Activated T-helper 1 cell treated with Interleukin-2 at 50 U/mL for 16 hours (primary cell): ENCODE measurements around the gene PRR15.
"Not testable (repeated sequence)": the region's sequence is repeated elsewhere in the genome, so short reads cannot be mapped to it uniquely, and the experiment has no call there.

Experiments
- DNase-seq: peaks from one replicate; pipeline ENCODE4 v3.0.0-alpha.2; 2020; ENCODE audit warnings: low read depth

The PRR15 gene

GRCh38 chr7:29563590-29564495, at the start of gene PRR15:
TSS of gene PRR15 (plus strand) at chr7:29563835. CDS start at chr7:29566330, 2,495 bp downstream.
- DNase-seq = no peak

- no peak for DNase-seq
These were observed 47.1 kb upstream of the PRR15 start for GRCh38 chr7:29516491-29516890.

GRCh38 chr7:29518616-29519015, 45.0 kb upstream of the PRR15 start:
- no peak for DNase-seq

GRCh38 chr7:29523728-29524127, 39.9 kb upstream of the PRR15 start:
- DNase-seq = no peak

- no peak for DNase-seq
These were observed 36.0 kb upstream of the PRR15 start for GRCh38 chr7:29527505-29528108.

- not testable (repeated sequence) for DNase-seq
These were observed 35.1 kb upstream of the PRR15 start for GRCh38 chr7:29528526-29528925.

- DNase-seq = no peak
These were observed 25.2 kb upstream of the PRR15 start for GRCh38 chr7:29538389-29538788.

GRCh38 chr7:29539471-29539870, 24.2 kb upstream of the PRR15 start:
- DNase-seq = no peak

GRCh38 chr7:29547421-29547820, 16.2 kb upstream of the PRR15 start:
- no peak for DNase-seq

- DNase-seq = no peak
These were observed 14.8 kb upstream of the PRR15 start for GRCh38 chr7:29548823-29549222.

- no peak for DNase-seq
These were observed 11.2 kb upstream of the PRR15 start for GRCh38 chr7:29552392-29552791.

GRCh38 chr7:29555061-29555460, 8.6 kb upstream of the PRR15 start:
- DNase-seq = no peak

GRCh38 chr7:29556405-29557195, 7.0 kb upstream of the PRR15 start:
- no peak for DNase-seq

- DNase-seq = no peak
These were observed 5.7 kb upstream of the PRR15 start for GRCh38 chr7:29557954-29558353.

GRCh38 chr7:29561271-29561670, 2.4 kb upstream of the PRR15 start:
- no peak for DNase-seq

GRCh38 chr7:29562307-29562706, 1.3 kb upstream of the PRR15 start:
- DNase-seq = no peak

GRCh38 chr7:29564496-29565223, 1.0 kb downstream of the PRR15 start:
- no peak for DNase-seq

- no peak for DNase-seq
These were observed 1.6 kb downstream of the PRR15 start for GRCh38 chr7:29565224-29565630.

GRCh38 chr7:29565634-29565981, 2.0 kb downstream of the PRR15 start:
- no peak for DNase-seq

GRCh38 chr7:29565982-29566746, 2.5 kb downstream of the PRR15 start:
- no peak for DNase-seq

GRCh38 chr7:29567174-29567573, 3.5 kb downstream of the PRR15 start:
- DNase-seq = no peak
